CD4-positive, alpha-beta T cell treated with Interferon gamma for 1 hour (primary cell): ENCODE measurements around the gene HIPK2.

ENCODE experiments used
- DNase-seq: peaks from one replicate; pipeline ENCODE4 v3.0.0-alpha.2; 2020

Gene HIPK2

GRCh38 chr7:139582130-139582650 lies 195.6 kb downstream of the HIPK2 start:
- no peak for DNase-seq

DNA sequence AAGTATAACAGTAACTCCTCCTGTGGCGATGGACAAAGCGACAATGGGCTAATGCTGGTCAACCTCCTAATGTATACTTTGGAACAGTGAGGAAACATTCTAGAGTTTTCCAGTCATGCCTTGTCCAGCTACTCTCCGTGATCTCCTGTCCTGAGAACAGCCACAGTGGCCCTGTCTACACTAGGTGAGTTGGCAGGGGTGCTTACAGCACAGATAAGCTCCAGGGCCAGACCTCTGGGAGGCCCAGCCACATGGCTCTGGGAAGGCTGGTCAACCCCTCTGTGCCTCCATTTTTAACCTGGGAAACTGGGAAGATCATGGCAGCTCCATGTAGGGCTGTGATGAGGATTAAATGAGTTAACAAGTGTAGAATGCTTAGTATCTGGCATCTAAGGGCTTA lies 197.4 kb downstream of the HIPK2 start:
- DNase-seq = no peak

GRCh38 chr7:139576179-139576973 lies 201.4 kb downstream of the HIPK2 start:
- DNase-seq = no peak

DNA sequence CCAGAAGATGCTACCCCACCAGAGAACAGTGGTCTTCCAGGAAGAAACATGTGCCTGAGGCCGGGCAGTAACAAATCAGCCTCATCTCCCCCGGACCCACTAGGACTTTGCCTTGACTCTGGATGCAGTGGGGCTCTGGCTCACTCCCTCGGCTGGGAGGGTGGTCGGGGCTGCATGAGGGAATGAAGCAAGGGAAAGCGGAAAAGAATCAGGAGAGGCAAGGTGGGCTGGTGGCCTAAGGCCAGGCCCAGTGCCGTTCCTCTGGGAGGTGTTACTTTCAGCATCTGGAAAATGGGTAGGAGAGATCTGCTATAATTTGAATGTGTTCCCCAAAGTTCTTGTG lies 202.5 kb downstream of the HIPK2 start:
- no peak for DNase-seq

DNA sequence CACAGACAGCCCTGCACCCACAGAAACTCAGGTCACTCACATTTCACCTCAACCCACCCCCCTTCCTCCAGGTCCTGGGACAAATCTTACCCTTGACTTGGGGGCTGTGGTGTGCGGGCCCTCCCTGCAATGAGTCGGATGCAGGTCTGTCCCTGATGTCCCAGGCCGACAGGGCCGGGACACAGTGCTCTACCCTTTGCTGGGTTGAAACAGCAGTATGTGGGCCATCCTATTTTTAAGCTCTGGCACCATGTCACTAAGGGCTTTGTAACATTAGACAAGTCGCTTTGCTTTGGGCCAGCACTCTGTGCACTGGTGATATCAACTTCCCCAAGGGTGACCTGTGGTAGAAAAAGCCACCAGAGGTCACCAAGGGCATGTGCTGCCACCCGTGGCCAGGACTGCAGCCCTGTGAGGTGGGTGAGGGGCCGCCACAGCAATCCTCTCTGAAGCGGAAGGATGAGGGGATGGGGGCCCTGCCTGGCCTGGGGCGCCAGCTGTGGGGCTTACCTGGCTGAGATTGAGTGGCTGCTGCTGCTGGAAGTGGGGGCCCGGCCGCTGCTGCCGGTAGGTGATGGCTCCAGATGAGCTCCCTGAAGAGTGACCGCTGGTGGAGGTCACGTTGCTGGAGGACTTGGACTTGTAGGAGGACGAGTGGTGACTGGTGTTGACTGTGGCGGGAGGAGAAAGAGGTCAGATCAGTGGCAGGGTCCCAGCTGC lies 203.0 kb downstream of the HIPK2 start:
- no peak for DNase-seq

DNA sequence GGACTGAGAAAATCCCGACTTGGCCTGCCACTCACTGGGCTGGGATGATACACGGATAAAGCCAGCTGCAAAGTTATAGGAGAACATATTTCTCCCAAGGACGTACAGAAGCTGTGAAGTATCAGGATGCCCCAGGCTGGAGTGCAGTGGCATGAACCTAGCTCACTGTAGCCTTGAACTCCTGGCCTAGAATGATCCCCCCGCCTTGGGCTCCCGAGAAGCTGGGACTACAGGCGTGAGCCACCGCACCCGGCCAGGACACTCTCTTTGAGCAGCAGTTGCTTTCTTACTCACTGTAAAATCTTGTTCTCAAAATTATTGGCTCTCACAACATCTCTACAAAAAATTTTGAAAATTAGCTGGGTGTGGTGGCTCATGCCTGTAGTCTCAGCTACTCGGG lies 203.9 kb downstream of the HIPK2 start:
- DNase-seq = no peak

DNA sequence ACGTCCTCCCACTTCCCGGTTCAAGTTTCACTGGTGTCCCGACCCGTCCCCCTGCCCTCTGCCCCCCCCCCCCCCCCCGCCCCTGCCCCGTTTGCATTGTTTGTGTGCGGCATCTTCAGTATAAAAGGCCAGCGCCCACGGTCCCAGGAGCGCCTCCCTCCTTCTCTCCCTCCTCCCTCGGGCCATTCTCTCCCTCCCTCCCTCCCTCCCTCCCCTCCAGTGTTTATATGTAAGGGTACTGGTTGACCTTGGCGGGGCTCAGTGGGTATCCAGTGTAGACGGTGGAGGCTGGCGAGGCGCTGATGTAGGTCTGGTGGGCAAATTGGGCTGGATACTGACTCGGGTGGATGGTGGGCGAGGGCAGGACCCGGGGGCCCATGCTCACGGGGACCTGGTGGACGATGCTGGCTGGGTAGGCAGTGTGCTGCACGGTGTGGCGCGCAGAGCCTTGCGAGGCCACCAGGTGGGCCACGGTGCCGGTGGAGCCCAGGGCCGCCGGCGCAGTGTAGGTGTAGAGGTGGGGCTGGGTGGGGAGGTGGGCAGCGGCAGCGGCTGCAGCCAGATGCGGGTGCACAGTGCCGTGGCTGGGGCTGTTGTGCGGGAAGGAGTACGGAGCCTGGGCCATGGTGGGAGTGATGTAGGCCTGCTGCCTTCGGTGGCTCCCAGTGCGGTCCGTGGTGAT lies 205.0 kb downstream of the HIPK2 start:
- DNase-seq = no peak

DNA sequence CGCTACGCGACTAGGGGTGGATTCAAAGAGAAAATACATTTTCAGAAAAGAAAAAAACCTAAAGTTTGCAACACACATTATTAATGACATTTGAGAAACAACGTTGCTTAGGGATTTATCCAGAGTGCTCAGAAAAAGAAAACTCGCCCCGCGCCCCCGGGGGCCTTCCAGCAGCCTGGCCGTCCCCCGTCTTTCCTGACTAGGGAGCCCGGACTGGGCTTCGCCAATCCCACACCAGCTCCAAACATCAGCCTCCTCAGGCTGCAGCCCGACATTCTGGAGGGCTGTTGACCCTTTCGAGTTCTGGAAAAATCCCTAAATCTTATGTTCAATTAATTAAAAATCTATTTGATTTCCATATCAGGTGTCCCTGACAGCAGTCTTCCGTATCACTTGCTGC lies 205.7 kb downstream of the HIPK2 start:
- DNase-seq = no peak

- DNase-seq = no peak
These were observed 206.1 kb downstream of the HIPK2 start for GRCh38 chr7:139571651-139572050.

DNA sequence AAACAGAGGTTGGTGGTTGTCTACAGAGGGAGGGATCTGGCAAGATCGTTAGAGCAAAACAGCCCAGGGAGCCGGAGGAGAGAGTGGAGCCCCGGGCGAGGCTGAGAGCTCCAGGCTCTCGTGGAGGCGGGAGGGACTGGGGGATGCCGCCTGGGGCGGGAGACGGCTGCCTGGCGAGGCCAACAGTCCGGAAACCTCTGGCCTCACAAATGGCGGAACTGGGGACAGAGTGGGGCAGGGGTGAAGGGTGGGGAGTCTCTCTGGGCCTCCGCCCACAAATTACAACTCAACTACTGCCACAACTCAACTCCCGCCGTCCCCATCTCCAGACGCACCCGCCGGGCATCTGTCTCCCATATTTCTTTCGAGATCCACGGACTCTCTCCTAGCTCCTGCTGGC lies 206.6 kb downstream of the HIPK2 start:
- no peak for DNase-seq

- no peak for DNase-seq
These were observed 207.2 kb downstream of the HIPK2 start for GRCh38 chr7:139570626-139571025.

DNA sequence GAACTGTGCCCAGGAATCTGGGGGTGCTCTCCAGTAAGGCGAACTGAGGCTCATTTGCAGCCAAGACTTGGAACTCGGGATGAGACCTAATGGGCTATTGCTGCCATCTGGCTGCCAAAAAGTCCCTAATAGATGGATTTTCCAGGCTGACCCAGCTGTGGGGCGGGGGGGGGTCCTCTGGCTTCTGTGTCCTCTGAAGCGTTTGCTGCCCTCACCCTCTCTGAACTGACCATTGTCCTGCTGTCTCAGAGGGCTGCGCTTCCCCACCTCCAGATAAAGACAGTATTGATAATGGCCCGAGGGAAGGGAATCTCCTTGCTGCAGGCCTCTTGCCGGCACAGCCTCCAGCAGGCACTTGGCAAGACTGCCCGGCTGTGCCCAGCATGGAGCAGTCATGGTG lies 207.7 kb downstream of the HIPK2 start:
- no peak for DNase-seq

GRCh38 chr7:139568813-139569490 lies 208.8 kb downstream of the HIPK2 start:
- no peak for DNase-seq

GRCh38 chr7:139568346-139568675 lies 209.5 kb downstream of the HIPK2 start:
- no peak for DNase-seq

DNA sequence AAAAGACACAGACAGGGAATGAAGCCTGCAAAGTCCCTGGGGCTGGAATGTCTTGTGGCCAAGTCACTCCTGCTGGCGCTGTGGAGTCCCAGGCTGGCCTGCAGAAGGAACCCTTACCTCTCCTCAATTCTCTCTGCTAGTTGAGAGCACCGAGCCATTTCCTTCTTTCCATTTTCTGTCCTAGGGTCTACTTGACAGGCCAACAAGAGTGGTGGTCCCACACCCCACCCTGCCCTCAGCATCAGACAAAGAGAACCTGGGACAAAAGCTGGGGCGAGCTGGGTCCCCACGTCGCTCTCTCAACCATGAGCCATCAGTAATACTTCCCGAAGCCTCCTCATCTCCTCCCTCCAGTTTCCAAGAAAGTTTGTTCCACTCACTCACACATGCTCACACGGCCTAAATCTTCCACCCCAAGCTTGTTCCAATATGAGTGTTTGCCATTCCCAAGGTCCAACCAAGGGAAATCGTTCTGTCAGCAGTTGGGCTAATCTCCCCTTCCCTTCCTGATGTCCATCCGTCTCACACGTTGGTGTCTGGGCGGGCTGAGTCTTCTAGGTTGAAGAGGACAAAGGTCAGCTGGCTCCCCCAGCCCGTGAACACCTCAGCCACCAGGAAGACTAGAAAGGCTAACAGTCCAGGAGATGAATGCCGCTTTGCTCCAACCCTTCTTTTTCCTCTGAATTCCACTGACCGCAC lies 210.0 kb downstream of the HIPK2 start:
- no peak for DNase-seq

GRCh38 chr7:139566736-139567646 lies 210.8 kb downstream of the HIPK2 start:
- no peak for DNase-seq

DNA sequence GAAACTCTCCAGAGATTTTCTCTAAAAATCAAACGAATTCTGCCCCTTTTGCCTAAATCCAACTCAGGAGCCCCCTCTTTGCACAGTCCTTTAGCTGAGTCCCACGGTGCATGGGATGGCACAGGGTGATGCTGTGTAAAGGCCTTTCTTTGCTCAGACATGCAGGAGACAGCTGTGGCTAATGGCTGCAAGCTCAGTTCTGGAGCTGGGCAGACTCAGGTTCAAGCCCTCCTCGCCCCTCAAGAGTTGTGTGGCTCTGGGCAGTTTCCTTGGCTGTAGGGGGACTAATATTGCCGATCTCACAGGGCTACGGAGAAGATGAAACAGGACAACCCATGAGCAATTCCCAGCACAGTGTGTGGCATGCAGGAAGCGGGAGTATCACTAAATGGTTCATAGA lies 211.7 kb downstream of the HIPK2 start:
- no peak for DNase-seq

DNA sequence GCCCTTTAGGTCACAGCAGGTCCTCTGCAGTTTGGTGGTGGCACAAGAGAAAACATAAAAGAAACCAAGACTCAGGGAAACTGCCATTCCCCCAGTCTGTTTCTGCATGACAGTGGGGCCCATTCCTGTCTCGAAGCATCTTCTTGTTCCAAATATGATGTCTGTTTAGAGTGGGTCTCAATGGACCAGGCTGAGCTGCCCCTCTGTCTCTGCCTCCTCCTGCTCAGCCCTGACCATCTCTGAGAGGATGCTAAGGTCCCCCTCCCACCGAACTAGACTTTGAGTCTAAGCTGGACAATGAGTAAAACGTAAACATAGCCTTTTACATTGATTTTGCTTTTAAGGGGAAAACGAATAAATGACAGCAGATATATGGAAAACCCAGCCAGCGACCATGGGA lies 213.9 kb downstream of the HIPK2 start:
- no peak for DNase-seq

DNA sequence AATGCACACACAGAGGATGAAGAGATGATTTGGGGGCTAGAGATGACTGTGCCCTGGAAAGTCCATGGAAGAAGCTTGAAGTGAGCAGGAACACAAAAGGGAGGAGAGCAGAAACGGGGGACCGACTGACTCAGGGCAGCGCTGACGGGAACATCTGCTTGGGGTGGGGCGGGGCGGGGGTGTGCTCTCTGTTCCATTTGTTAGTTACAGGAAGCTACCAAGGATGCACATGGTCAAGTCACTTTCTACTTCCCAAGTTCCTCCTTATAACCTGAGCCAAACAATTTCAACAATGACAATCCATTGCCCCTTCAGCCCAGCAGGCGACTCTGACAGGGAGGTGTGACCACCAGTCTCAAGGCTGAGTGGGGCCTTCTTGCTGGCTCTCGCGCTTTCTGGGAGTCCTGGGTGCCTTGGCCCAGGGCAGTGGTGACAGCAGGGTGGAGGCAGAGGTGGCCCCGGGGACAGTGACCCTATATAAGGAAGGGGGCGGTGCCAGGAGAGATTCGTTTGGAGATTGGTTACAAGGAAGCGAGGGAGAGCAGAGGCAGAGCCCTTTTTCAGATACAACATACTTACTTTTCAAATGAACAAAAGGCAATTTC lies 214.7 kb downstream of the HIPK2 start:
- no peak for DNase-seq

GRCh38 chr7:139562491-139562890 lies 215.3 kb downstream of the HIPK2 start:
- DNase-seq = no peak

- no peak for DNase-seq
These were observed 217.1 kb downstream of the HIPK2 start for GRCh38 chr7:139560678-139561077.
